SH-SY5Y (cell line): ENCODE measurements around the gene RIC3.

Source experiments
- GATA2 ChIP-seq: IDR thresholded peaks from 2 replicates; pipeline ENCODE4 v1.6.1; 2011; ENCODE audit warnings: mild to moderate bottlenecking, low read depth, low read length
- GATA3 ChIP-seq: IDR thresholded peaks from 2 replicates; pipeline ENCODE4 v1.6.1; 2011; ENCODE audit warnings: low read depth, mild to moderate bottlenecking, low read length, moderate library complexity

GRCh38 chr11:8085011-8085645, 83.7 kb downstream of the RIC3 start:
- no peak for TF ChIP-seq GATA3
- TF ChIP-seq GATA2: no peak
